Smooth muscle cell (in vitro differentiated cells): ENCODE measurements around the gene TFE3. TPM values are rescaled to one million over a fixed set of nuclear protein-coding genes. Genes with fewer than 3 reads are reported as not detected.
A peak's percentile ranks its signal among the peaks of the same experiment; 100 is the strongest.

ENCODE experiments used
- DNase-seq: peaks from one replicate; lab custom pipeline; 2025; ENCODE audit not compliant: unreplicated experiment; lab: John Stamatoyannopoulos, UW
- H2AFZ ChIP-seq: fragments of 200-600 bp; sonication (generic); 2 replicates; pipeline ENCODE4 v1.6.0; 2016; ENCODE audit warnings: antibody characterized with exemption, low read depth, mild to moderate bottlenecking
- H3F3A ChIP-seq: fragments of 200-600 bp; sonication (generic); 2 replicates; pipeline ENCODE4 v1.6.0; 2017; ENCODE audit warnings: antibody characterized with exemption, low read depth
- H3K27ac ChIP-seq: fragments of 200-600 bp; sonication (generic); 2 replicates; pipeline ENCODE4 v1.5.1; 2016; ENCODE audit warnings: low read depth, mild to moderate bottlenecking
- H3K27me3 ChIP-seq: fragments of 200-600 bp; sonication (generic); 2 replicates; pipeline ENCODE4 v1.6.1; 2016; ENCODE audit warnings: low read depth, mild to moderate bottlenecking
- H3K36me3 ChIP-seq: fragments of 200-600 bp; sonication (generic); 2 replicates; pipeline ENCODE4 v1.5.1; 2016; ENCODE audit warnings: low read depth
- H3K4me1 ChIP-seq: fragments of 200-600 bp; sonication (generic); 2 replicates; pipeline ENCODE4 v1.5.1; 2016; ENCODE audit warnings: low read depth
- H3K4me2 ChIP-seq: fragments of 200-600 bp; sonication (generic); 2 replicates; pipeline ENCODE4 v1.6.0; 2016; ENCODE audit warnings: mild to moderate bottlenecking
- H3K4me3 ChIP-seq: fragments of 200-600 bp; sonication (generic); 2 replicates; pipeline ENCODE4 v1.5.1; 2016; ENCODE audit warnings: mild to moderate bottlenecking
- H3K79me2 ChIP-seq: fragments of 200-600 bp; sonication (generic); 2 replicates; pipeline ENCODE4 v1.6.0; 2016; ENCODE audit warnings: low read depth, mild to moderate bottlenecking
- H3K9ac ChIP-seq: fragments of 200-600 bp; sonication (generic); 2 replicates; pipeline ENCODE4 v1.6.0; 2016; ENCODE audit warnings: low read depth
- H3K9me3 ChIP-seq: fragments of 200-600 bp; sonication (generic); replicated peaks from 2 replicates; pipeline ENCODE4 v1.5.1; 2016; ENCODE audit warnings: low read depth
- H4K20me1 ChIP-seq: fragments of 200-600 bp; sonication (generic); 2 replicates; pipeline ENCODE4 v1.6.0; 2016; ENCODE audit warnings: low read depth
- WGBS: methylation state at CpG from one replicate; pipeline ENCODE4 v1.1.7; 2016; ENCODE audit warnings: low lambda C conversion rate; 5-methylcytosine and 5-hydroxymethylcytosine counted together
- polyA plus RNA-seq: library from polyadenylated mRNA; unstranded; fragments of >200 nt; fragmentation: Nextera tagmentation; extraction: Ambion mirVana; gene quantifications from 2 replicates; pipeline ENCODE4 v1.2.1, GENCODE V29; 2016
- total RNA-seq: library from RNA; depleted of rRNA; stranded (reverse); fragments of >200 nt; gene quantifications from 2 replicates; pipeline ENCODE4 v1.2.3, GENCODE V29; 2014
- TF ChIP-seq, protein P1 (sequence below): fragments of 200-600 bp; sonication (generic); IDR thresholded peaks from 2 replicates; pipeline ENCODE4 v1.5.1; 2017; ENCODE audit warnings: borderline replicate concordance, mild to moderate bottlenecking, antibody characterized with exemption; ENCODE audit not compliant: insufficient read depth, poor library complexity, severe bottlenecking

The TFE3 gene
- total and polyA plus RNA-seq, 2 experiments from 2014 or later: 23.6 to 35.2 TPM

- TF ChIP-seq, protein P1, sequence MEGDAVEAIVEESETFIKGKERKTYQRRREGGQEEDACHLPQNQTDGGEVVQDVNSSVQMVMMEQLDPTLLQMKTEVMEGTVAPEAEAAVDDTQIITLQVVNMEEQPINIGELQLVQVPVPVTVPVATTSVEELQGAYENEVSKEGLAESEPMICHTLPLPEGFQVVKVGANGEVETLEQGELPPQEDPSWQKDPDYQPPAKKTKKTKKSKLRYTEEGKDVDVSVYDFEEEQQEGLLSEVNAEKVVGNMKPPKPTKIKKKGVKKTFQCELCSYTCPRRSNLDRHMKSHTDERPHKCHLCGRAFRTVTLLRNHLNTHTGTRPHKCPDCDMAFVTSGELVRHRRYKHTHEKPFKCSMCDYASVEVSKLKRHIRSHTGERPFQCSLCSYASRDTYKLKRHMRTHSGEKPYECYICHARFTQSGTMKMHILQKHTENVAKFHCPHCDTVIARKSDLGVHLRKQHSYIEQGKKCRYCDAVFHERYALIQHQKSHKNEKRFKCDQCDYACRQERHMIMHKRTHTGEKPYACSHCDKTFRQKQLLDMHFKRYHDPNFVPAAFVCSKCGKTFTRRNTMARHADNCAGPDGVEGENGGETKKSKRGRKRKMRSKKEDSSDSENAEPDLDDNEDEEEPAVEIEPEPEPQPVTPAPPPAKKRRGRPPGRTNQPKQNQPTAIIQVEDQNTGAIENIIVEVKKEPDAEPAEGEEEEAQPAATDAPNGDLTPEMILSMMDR: no peak
- peak within 1 kb of the TSS; percentile 86 for H3K9ac ChIP-seq
- no peaks in the 10 kb centered on the region for H3F3A ChIP-seq
- no peaks in the 10 kb centered on the region for H4K20me1 ChIP-seq
- no peaks in the 10 kb centered on the region for H3K9me3 ChIP-seq
- no peaks in the 10 kb centered on the region for H3K79me2 ChIP-seq
- peak within 1 kb of the TSS; percentile 70 for H3K4me3 ChIP-seq
- H3K36me3 ChIP-seq: no peaks in the 10 kb centered on the region
- peak within 1 kb of the TSS; percentile 86 for H3K4me2 ChIP-seq
- no peaks in the 10 kb centered on the region for H3K4me1 ChIP-seq
- WGBS: 41% methylated on average over 54 of the region's 55 CpGs
- peak within 1 kb of the TSS; percentile 8 for H2AFZ ChIP-seq
- DNase-seq: peak; percentile 16
- no peaks in the 10 kb centered on the region for H3K27me3 ChIP-seq
- peak within 1 kb of the TSS; percentile 75 for H3K27ac ChIP-seq
These were observed 36.6 kb upstream of the TFE3 start, which contains the start of gene WDR45 for GRCh38 chrX:49079489-49080428. WDR45 (minus strand) TSS chrX:49079887; CDS start chrX:49078095, 1,792 bp downstream.

DNA sequence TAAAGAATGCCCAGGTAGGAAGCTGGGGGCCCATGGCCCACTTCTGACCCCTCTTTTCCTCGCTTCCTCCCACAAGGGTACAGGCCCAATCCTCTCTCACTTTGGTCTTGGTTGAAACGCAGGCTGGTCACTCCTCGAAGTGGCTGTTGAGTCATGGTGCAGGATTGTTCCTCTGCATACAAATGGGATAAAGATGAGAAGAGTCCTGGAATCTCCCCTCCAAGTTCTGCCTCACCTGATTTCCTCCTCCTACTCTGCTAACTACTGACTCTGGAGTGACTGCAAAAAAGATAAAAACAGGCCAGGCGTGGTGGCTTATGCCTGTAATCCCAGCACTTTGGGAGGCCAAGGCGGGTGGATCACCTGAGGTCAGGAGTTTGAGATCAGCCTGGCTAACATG, 34.8 kb upstream of the TFE3 start:
- Histone ChIP-seq H2AFZ (no peak overlapping the region), H3K27me3 (no peaks in the 10 kb centered on the region), H3K9ac (no peak overlapping the region), H3K4me1 (no peaks in the 10 kb centered on the region), H3F3A (no peaks in the 10 kb centered on the region), H3K4me2 (no peak overlapping the region), H3K9me3 (no peaks in the 10 kb centered on the region), H4K20me1 (no peaks in the 10 kb centered on the region), H3K79me2 (peaks cover 4% of the 10 kb centered on the region), H3K36me3 (no peaks in the 10 kb centered on the region), H3K4me3 (no peak overlapping the region), H3K27ac (no peak overlapping the region)
- TF ChIP-seq, protein P1: no peak
- no peak for DNase-seq
- WGBS: 81% methylated on average over 5 of the region's 5 CpGs

GRCh38 chrX:49075347-49075746, 32.2 kb upstream of the TFE3 start:
- WGBS: 94% methylated on average over 13 of the region's 13 CpGs
- no peaks in the 10 kb centered on the region for H3K27me3 ChIP-seq
- no peaks in the 10 kb centered on the region for H4K20me1 ChIP-seq

More at GRCh38 chrX:49075347-49075746, 32.2 kb upstream of the TFE3 start:
- H3K79me2 ChIP-seq: peaks cover 7% of the 10 kb centered on the region
- no peak for DNase-seq
- no peak overlapping the region for H3K4me3 ChIP-seq
- no peaks in the 10 kb centered on the region for H3K9me3 ChIP-seq
- no peaks in the 10 kb centered on the region for H3K36me3 ChIP-seq
- no peak overlapping the region for H2AFZ ChIP-seq
- H3F3A ChIP-seq: no peaks in the 10 kb centered on the region
- H3K9ac ChIP-seq: no peak overlapping the region
- H3K4me1 ChIP-seq: no peaks in the 10 kb centered on the region
- H3K27ac ChIP-seq: no peak overlapping the region
- TF ChIP-seq, protein P1: no peak
- H3K4me2 ChIP-seq: no peak overlapping the region
